Coronary artery (tissue), 2 donors: ENCODE data around the gene DNAAF3.
"Not testable (repeated sequence)": the region's sequence is repeated elsewhere in the genome, so short reads cannot be mapped to it uniquely, and the experiment has no call there.

Source experiments
- DNase-seq: peaks from one replicate; pipeline ENCODE4 v3.0.0-alpha.2; 2017; ENCODE audit warnings: low spot score
- H3K27ac ChIP-seq, 2 donors: fragments of 200-600 bp; sonication (generic); one replicate each; pipeline ENCODE4 v1.5.1; 2016 to 2019
- H3K4me3 ChIP-seq: fragments of 200-600 bp; sonication (generic); 2 replicates; pipeline ENCODE4 v1.5.1; 2016; ENCODE audit warnings: mild to moderate bottlenecking, moderate library complexity
- CTCF ChIP-seq: fragments of 200-600 bp; sonication (generic); IDR thresholded peaks from one replicate; pipeline ENCODE4 v1.5.1; 2019; ENCODE audit warnings: antibody characterized with exemption

Gene DNAAF3

GRCh38 chr19:55174425-55175116 is 8.2 kb upstream of the DNAAF3 start:
- no peak for DNase-seq
- Histone ChIP-seq H3K27ac (no peak overlapping the region), H3K4me3 (no peak overlapping the region)
- no peak for TF ChIP-seq CTCF

GRCh38 chr19:55173714-55174409 is 7.4 kb upstream of the DNAAF3 start:
- Histone ChIP-seq H3K27ac (peak overlapping the region in 1 of 2 donors; percentile 27), H3K4me3 (peak overlapping the region; percentile 64)
- DNase-seq, result no peak
- TF ChIP-seq CTCF, result no peak

- peak overlapping the region; percentile 64 for H3K4me3 ChIP-seq
- peak overlapping the region in 1 of 2 donors; percentile 27 for H3K27ac ChIP-seq
- TF ChIP-seq CTCF, result no peak
- no peak for DNase-seq
Measured at GRCh38 chr19:55173186-55173713, 6.8 kb upstream of the DNAAF3 start.

- peak overlapping the region; percentile 64 for H3K4me3 ChIP-seq
- H3K27ac ChIP-seq, result no peak overlapping the region
- no peak for DNase-seq
- no peak for TF ChIP-seq CTCF
Measured at GRCh38 chr19:55172741-55173140, 6.3 kb upstream of the DNAAF3 start.

- H3K27ac ChIP-seq, H3K4me3 ChIP-seq, DNase-seq: not testable (repeated sequence)
Measured at GRCh38 chr19:55172318-55172717, 5.9 kb upstream of the DNAAF3 start.

- no peak overlapping the region for H3K4me3 ChIP-seq
- no peak overlapping the region for H3K27ac ChIP-seq
- DNase-seq, result no peak
- no peak for TF ChIP-seq CTCF
Measured at GRCh38 chr19:55171440-55171839, 5.0 kb upstream of the DNAAF3 start.

GRCh38 chr19:55169136-55169535 is 2.7 kb upstream of the DNAAF3 start:
- TF ChIP-seq CTCF, result no peak

More at GRCh38 chr19:55169136-55169535, 2.7 kb upstream of the DNAAF3 start:
- Histone ChIP-seq H3K27ac (no peak overlapping the region), H3K4me3 (no peak overlapping the region)
- DNase-seq, result no peak
